ENCODE data around the gene SEMA4C.

Gene SEMA4C

GRCh38 chr2:96817882-96818281 is 52.0 kb downstream of the SEMA4C start:
- no peak for DNase-seq

GRCh38 chr2:96816836-96817702 is 52.8 kb downstream of the SEMA4C start:
- no peak for DNase-seq

- DNase-seq = peak; percentile 94 to 98
Observed at GRCh38 chr2:96816127-96816835, 53.6 kb downstream of the SEMA4C start, which contains the start of gene CNNM3. CNNM3 (plus strand) TSS chr2:96816268; CDS start chr2:96816278, 10 bp downstream.

GRCh38 chr2:96815326-96816126 is 54.4 kb downstream of the SEMA4C start:
- DNase-seq = no peak

- DNase-seq = no peak
Observed at GRCh38 chr2:96813656-96814055, 56.2 kb downstream of the SEMA4C start.

- DNase-seq = no peak
Observed at GRCh38 chr2:96811917-96812316, 58.0 kb downstream of the SEMA4C start.

- no peak for DNase-seq
Observed at GRCh38 chr2:96810783-96811192, 59.1 kb downstream of the SEMA4C start.

- DNase-seq = no peak
Observed at GRCh38 chr2:96809951-96810782, 59.7 kb downstream of the SEMA4C start.

Measured in stimulated activated CD4-positive, alpha-beta T cell treated with anti-CD3 and anti-CD28 coated beads, Interleukin-4, amount 100 ng/mL, for 4 hours (primary cell).